Astrocyte (in vitro differentiated cells and primary cell): ENCODE results near the gene C1QB. TPM values are rescaled to one million over a fixed set of nuclear protein-coding genes. Genes with fewer than 3 reads are reported as not detected.

Source experiments
- DNase-seq: peaks from one replicate; pipeline ENCODE4 v3.0.0-alpha.2; 2010; ENCODE audit warnings: low read depth
- FAIRE-seq: peaks from 2 replicates; lab custom pipeline; 2011; peaks lifted over from hg19 to GRCh38; lab: Jason Lieb, UNC
- H2AFZ ChIP-seq: 2 replicates; pipeline ENCODE4 v1.6.0; 2012; ENCODE audit warnings: low read depth, low read length, inconsistent platforms
- H3K27ac ChIP-seq: 2 replicates; pipeline ENCODE4 v1.5.1; 2011; ENCODE audit warnings: low read depth, low read length, inconsistent platforms
- H3K27me3 ChIP-seq: 2 replicates; pipeline ENCODE4 v1.6.0; 2011; ENCODE audit warnings: low read length, inconsistent platforms; ENCODE audit not compliant: insufficient read depth
- H3K36me3 ChIP-seq: 2 replicates; pipeline ENCODE4 v1.5.1; 2011; ENCODE audit warnings: low read length, inconsistent platforms; ENCODE audit not compliant: insufficient read depth
- H3K4me1 ChIP-seq: 2 replicates; pipeline ENCODE4 v1.5.1; 2011; ENCODE audit warnings: low read length, inconsistent platforms; ENCODE audit not compliant: insufficient read depth
- H3K4me2 ChIP-seq: 2 replicates; pipeline ENCODE4 v1.6.0; 2012; ENCODE audit warnings: low read length, inconsistent platforms
- H3K4me3 ChIP-seq: 2 replicates; pipeline ENCODE4 v1.5.1; 2011; ENCODE audit warnings: low read depth, mild to moderate bottlenecking, low read length, inconsistent platforms; ENCODE audit not compliant: insufficient read depth
- H3K79me2 ChIP-seq: 2 replicates; pipeline ENCODE4 v1.6.0; 2012; ENCODE audit warnings: mild to moderate bottlenecking, low read length, inconsistent platforms; ENCODE audit not compliant: insufficient read depth
- H3K9ac ChIP-seq: 2 replicates; pipeline ENCODE4 v1.6.0; 2012; ENCODE audit warnings: mild to moderate bottlenecking, low read length, inconsistent platforms
- H3K9me3 ChIP-seq: 2 replicates; pipeline ENCODE4 v1.5.1; 2012; ENCODE audit warnings: low read depth, mild to moderate bottlenecking, low read length, inconsistent platforms; ENCODE audit not compliant: insufficient read depth
- H4K20me1 ChIP-seq: 2 replicates; pipeline ENCODE4 v1.6.0; 2012; ENCODE audit warnings: low read length, inconsistent platforms; ENCODE audit not compliant: insufficient read depth
- H3K27ac Mint-ChIP-seq: one replicate; pipeline ENCODE4 v1.8.0; 2021; ENCODE audit warnings: mild to moderate bottlenecking, mixed read lengths; ENCODE audit not compliant: unreplicated experiment
- H3K27me3 Mint-ChIP-seq: one replicate; pipeline ENCODE4 v1.8.0; 2021; ENCODE audit warnings: low read depth, mixed read lengths; ENCODE audit not compliant: unreplicated experiment
- H3K36me3 Mint-ChIP-seq: one replicate; pipeline ENCODE4 v1.8.0; 2021; ENCODE audit warnings: low read depth, mixed read lengths; ENCODE audit not compliant: unreplicated experiment
- H3K4me1 Mint-ChIP-seq: one replicate; pipeline ENCODE4 v1.8.0; 2021; ENCODE audit warnings: low read depth, mixed read lengths; ENCODE audit not compliant: unreplicated experiment
- H3K4me3 Mint-ChIP-seq: one replicate; pipeline ENCODE4 v1.8.0; 2021; ENCODE audit warnings: mild to moderate bottlenecking, moderate library complexity, mixed read lengths; ENCODE audit not compliant: unreplicated experiment
- H3K9me3 Mint-ChIP-seq: one replicate; pipeline ENCODE4 v1.8.0; 2021; ENCODE audit warnings: mild to moderate bottlenecking, mixed read lengths; ENCODE audit not compliant: unreplicated experiment
- CTCF ChIP-seq: IDR thresholded peaks from 2 replicates; pipeline ENCODE4 v1.5.1; 2011; ENCODE audit warnings: low read depth, mild to moderate bottlenecking, inconsistent platforms, low read length, moderate library complexity; ENCODE audit not compliant: insufficient read depth
- EZH2 ChIP-seq: IDR thresholded peaks from 2 replicates; pipeline ENCODE4 v1.6.1; 2012; ENCODE audit warnings: mild to moderate bottlenecking, low read length, inconsistent platforms; ENCODE audit not compliant: insufficient read depth
- total RNA-seq: library from RNA; stranded (reverse); gene quantifications from 2 replicates; pipeline ENCODE4 v1.2.1, GENCODE V29; 2021

The C1QB gene
- total RNA-seq, 1 donor from 2014 or later: not detected

GRCh38 chr1:22613951-22614350 is 39.1 kb upstream of the C1QB start:
- H3K9me3 Mint-ChIP-seq: peaks cover 2% of the 10 kb centered on the region
- Histone ChIP-seq H3K36me3 (no peaks in the 10 kb centered on the region), H3K79me2 (no peaks in the 10 kb centered on the region), H2AFZ (no peak overlapping the region), H3K9me3 (no peaks in the 10 kb centered on the region), H3K27ac (no peak overlapping the region), H4K20me1 (no peaks in the 10 kb centered on the region), H3K4me2 (no peak overlapping the region), H3K4me1 (no peaks in the 10 kb centered on the region), H3K4me3 (no peak overlapping the region), H3K27me3 (peaks cover 51% of the 10 kb centered on the region), H3K9ac (no peak overlapping the region)
- no peak overlapping the region for H3K4me3 Mint-ChIP-seq
- no peak for TF ChIP-seq CTCF
- no peak for TF ChIP-seq EZH2
- peaks cover 81% of the 10 kb centered on the region for H3K27me3 Mint-ChIP-seq
- no peak for DNase-seq
- no peak for FAIRE-seq
- H3K36me3 Mint-ChIP-seq: no peaks in the 10 kb centered on the region
- no peaks in the 10 kb centered on the region for H3K4me1 Mint-ChIP-seq
- no peak overlapping the region for H3K27ac Mint-ChIP-seq

- Mint-ChIP-seq H3K4me1 (no peaks in the 10 kb centered on the region), H3K27me3 (peaks cover 76% of the 10 kb centered on the region), H3K9me3 (peaks cover 2% of the 10 kb centered on the region), H3K4me3 (no peak overlapping the region), H3K27ac (no peak overlapping the region), H3K36me3 (no peaks in the 10 kb centered on the region)
- Histone ChIP-seq H3K4me2 (no peak overlapping the region), H4K20me1 (no peaks in the 10 kb centered on the region), H3K9ac (no peak overlapping the region), H3K9me3 (no peaks in the 10 kb centered on the region), H3K36me3 (no peaks in the 10 kb centered on the region), H3K4me1 (no peaks in the 10 kb centered on the region), H3K4me3 (no peak overlapping the region), H3K79me2 (no peaks in the 10 kb centered on the region), H3K27me3 (peaks cover 57% of the 10 kb centered on the region), H2AFZ (no peak overlapping the region), H3K27ac (no peak overlapping the region)
- TF ChIP-seq EZH2 (no peak), CTCF (no peak)
- no peak for DNase-seq
- FAIRE-seq: no peak
These were observed 37.1 kb upstream of the C1QB start for GRCh38 chr1:22615886-22616285.

GRCh38 chr1:22616571-22616970 is 36.5 kb upstream of the C1QB start:
- Histone ChIP-seq H3K36me3 (no peaks in the 10 kb centered on the region), H3K79me2 (no peaks in the 10 kb centered on the region), H3K27me3 (peaks cover 57% of the 10 kb centered on the region), H3K4me1 (no peaks in the 10 kb centered on the region), H3K27ac (no peak overlapping the region), H3K4me3 (no peak overlapping the region), H4K20me1 (no peaks in the 10 kb centered on the region), H3K9me3 (no peaks in the 10 kb centered on the region), H2AFZ (no peak overlapping the region), H3K9ac (no peak overlapping the region), H3K4me2 (no peak overlapping the region)
- no peak overlapping the region for H3K27ac Mint-ChIP-seq
- no peak overlapping the region for H3K4me3 Mint-ChIP-seq
- H3K27me3 Mint-ChIP-seq: peaks cover 78% of the 10 kb centered on the region
- H3K9me3 Mint-ChIP-seq: peaks cover 2% of the 10 kb centered on the region
- TF ChIP-seq EZH2: no peak
- no peak for TF ChIP-seq CTCF
- FAIRE-seq: no peak
- H3K36me3 Mint-ChIP-seq: no peaks in the 10 kb centered on the region
- DNase-seq: no peak
- no peaks in the 10 kb centered on the region for H3K4me1 Mint-ChIP-seq
